NCI-H1417 (cell line): ENCODE data around the gene RBM23.
"Not testable (repeated sequence)": the region's sequence is repeated elsewhere in the genome, so short reads cannot be mapped to it uniquely, and the experiment has no call there.

ENCODE experiments used
- DNase-seq, 3 experiments: peaks; one replicate each; lab custom pipeline; 2025; lab: John Stamatoyannopoulos, UW

Gene RBM23

DNA sequence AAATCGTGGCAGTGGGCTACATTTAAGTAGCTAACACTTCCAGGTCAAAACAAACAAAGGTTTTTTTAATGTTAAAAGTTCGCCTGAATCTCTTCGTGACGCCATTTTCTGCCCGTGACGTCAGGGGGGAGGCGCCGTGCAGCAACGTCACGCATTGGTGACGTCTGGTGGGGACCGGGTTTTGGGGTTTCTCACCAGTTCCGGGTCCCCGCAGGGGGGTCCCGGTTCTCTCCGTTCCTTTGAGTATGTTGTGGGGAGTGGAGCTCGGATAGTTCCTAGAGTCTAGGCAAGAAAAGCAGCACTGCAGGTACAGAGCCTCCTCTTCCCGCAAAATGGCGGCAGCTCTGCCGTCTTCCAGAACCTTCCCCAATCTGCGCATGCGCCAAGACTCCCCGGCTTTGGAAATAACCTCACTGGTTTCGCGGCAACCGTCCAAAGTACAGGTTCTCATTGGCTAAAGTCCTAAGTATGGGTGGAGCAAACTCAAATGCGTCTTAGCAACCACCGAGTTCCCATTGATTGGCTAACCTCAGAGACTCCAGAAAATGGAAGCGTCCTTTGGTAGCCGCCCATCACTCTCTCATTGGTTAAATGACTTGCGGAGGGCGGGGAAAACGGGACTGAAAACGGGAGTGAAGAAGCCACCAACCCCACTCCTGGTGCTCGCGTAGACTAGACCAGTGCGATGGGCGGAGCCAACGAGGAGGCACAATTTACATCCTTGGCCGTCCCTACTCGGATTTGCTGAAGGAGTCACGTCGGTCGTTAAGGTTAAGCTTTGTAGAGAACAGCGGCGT lies at the start of gene RBM23:
RBM23 (minus strand) TSS at position 346 of the 797 bp plus-strand sequence.
- DNase-seq, result peak; percentile 100

DNA sequence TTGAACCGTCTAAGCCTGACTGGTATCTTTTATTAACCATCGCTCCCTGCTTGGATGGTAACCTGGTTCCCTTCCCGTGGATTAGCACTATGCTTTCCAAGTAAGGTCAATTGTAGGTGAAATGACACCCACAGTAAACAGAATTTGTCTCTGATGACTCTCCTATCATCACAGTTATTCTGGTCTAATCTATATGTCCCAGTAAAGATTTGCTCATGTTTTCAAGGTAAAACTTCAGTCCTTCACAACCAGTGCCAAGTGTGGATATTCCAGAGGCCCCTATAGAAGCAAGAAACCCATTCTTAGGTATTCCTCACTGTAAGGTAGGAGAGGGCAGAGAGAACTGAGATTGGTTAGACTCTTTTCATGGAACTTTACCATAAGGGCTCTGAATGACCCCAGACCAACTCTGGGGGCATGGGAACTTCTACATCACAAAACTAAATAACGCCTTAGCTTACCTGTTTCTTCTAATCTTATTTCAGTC lies 47.9 kb upstream of the RBM23 start:
- DNase-seq, result no peak

DNA sequence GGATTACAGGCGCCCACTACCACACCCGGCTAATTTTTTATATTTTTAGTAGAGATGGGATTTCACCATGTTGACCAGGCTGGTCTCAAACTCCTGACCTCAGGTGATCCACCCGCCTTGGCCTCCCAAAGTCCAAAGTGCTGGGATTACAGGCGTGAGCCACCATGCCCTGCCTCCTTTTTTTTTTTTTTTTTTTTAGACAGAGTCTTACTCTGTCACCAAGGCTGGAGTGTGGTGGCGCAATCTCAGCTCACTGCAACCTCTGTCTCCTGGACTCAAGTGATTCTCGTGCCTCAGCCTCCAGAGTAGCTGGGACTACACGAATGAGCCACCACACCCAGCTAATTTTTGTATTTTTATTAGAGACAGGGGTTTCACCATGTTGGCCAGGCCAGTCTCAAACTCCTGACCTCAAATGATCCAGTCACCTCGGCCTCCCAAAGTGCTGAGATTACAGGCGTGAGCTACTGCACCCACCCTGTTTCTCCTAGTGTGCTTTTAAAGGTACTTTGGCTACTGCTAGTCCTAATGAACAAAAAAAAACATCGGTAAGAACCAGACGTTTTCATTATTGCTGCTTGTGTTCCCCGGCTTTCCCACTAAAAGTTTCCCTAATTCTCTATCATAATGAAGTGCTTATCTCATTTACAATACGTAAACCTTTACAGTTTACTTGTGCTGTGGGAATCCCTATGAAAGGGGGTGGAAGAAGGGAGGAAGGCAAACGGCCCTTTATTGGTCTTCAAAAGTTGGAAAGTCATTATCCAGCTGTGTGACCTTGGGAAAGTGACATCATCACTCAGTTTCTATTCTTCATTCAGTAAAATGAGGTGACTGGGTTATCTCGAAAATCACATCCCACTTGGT lies 47.2 kb upstream of the RBM23 start:
- not testable (repeated sequence) for DNase-seq

GRCh38 chr14:22962061-22962676 lies 43.2 kb upstream of the RBM23 start:
- no peak for DNase-seq

DNA sequence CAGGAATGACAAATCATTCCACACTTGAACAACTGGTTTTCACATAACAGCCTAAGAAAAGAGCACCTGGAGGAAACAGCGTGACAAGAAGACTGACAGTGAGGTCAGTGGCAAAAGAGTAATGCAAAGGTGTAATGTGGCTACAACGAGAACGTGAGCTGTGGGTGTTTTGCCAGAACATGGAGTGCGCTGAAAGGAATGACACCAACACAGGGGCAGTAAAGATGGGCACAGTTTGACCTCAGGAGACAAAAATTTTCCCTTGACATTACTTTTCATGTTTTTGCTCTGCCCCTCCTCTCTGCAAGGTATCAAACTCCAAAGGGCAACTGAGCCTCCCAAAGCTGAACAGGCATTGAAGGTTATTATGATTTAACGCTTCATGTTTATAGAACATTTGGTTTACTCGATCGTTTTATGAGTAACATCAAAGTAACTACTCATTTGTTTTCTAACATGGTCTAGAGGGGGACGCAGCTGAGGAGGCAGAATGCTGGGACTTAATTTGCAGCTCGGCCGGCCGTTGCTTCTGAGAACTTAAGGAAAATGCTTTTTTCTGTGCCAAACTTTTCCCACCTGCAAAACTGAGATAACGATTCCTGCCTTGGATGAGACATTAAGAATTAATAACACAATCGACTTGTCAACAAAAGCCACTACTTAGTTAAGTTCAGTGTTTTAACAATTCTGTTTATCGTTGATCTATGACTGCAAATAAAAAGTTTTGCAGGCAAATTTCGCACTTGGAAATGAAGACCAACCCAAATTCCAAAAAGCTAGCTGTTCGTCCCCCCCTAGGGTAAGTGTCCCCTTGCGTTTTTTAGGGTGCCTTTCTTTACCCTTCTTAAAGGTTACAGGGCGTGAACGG lies 37.0 kb upstream of the RBM23 start:
- DNase-seq, result peak in 1 of 3 experiments; percentile 36

GRCh38 chr14:22952418-22952817 lies 33.5 kb upstream of the RBM23 start:
- no peak for DNase-seq

DNA sequence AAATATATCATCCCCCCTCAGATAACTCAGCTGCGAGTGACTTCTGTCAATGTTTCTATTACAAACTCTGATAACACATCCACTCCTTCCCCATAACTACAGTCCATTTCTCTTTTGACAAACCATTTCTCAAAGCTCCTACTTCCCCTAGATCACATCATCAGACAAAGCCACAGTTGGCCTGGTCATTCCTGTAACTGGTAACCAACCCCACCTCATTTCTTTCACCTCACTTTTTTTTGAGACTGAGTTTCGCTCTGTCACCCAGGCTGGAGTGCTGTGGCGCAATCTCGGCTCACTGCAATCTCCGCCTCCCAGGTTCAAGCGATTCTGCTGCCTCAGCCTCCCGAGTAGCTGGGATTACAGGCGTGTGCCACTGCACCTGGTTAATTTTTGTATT lies 32.8 kb upstream of the RBM23 start:
- DNase-seq, result not testable (repeated sequence)

DNA sequence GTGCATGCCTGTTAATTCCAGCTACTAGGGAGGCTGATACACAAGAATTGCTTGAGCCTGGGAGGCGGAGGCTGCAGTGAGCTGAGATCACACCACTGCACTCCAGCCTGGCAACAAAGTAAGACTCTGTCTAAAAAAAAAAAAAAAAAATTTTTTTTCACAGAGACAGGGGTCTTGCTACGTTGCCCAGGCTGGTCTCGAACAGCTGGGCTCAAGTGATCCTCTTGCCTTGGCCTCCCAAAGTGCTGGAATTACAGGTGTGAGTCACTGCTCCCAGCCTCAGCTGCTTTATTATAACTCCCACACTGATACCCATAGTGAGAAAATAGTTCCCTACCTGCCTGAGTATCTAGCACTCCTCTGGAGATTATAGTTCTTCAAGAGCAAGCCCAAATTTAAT lies 26.7 kb upstream of the RBM23 start:
- no peak for DNase-seq

GRCh38 chr14:22939684-22940083 lies 20.7 kb upstream of the RBM23 start:
- DNase-seq, result no peak

DNA sequence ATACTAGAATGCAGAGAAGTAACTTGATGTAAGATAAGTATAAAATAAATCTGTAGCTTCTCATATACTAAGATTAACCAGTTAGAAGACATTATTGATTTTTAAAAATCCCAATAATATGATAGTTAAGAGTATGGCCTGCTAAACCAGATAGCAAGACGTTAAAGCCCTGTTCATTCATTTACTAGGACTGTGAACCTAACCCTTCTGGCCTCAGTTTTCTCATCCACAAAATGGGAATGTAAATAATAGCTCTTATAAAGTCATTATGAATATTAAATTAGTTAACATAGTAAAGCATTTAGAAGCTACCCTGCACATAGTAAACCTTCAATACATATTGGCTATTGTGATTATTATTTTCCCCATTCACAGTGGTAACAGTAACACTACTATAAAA lies 16.2 kb upstream of the RBM23 start:
- DNase-seq, result no peak

DNA sequence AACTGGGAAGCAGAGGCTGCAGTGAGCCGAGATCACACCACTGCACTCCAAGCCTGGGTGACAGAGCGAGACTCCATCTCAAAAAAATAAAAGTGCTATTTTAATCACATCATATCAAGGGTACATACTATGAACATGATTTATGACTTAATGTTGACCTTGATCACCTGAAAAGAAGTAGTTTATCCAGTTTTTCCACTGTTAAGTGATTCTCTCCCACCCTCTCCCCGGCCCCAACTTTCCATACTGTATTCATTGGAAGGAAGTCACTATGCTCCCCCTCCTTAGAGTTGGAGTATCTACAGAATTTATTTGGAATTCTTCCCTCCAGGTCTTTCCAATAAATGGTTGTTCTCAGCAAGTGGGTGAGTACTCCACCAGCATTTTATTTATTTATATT lies 13.2 kb upstream of the RBM23 start:
- peak in 1 of 3 experiments; percentile 36 for DNase-seq

- peak in 2 of 3 experiments; percentile 50 to 84 for DNase-seq
Measured at GRCh38 chr14:22929961-22930364, 11.0 kb upstream of the RBM23 start.

DNA sequence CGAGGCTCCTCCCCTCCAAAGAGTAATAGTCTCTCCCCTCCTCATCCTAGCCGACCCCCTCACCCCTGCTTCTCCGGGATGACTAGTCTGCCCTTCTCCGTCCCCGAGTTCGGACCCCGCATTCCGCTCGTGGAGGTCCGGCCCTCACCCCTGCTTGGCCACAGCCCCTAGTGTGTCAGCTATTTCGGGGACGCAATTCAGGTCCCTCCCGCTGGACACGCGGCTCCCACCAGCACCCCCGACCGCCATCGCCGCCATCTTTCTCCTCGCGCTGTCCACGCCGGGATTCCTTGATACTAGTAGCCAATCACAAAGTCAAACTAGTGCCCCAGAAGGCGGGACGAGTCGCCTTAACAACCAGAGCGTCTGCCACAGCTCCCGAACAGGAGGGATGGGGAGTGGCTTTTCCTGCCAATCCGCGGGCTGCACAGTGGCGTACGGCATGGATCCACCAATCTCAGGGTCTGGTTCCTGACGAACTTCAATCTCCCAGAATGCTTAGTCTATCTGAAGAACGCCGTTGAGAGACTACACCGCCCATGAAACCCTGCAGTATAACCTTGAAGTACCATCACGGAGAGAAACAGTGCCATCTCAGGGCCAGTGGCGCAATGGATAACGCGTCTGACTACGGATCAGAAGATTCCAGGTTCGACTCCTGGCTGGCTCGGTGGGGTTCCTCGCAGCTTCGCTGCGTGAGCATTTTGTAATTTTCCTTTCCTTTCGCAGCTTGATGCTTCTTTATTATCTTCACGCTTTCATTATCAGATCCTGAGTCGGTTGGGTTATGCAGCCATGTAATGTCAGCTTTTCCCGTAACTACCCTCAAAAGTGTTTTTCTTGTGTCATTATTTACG lies 10.4 kb upstream of the RBM23 start, which contains the start of gene PRMT5:
PRMT5 (minus strand) TSS at position 273 of the 857 bp plus-strand sequence; CDS start at position 258, 15 bp downstream.
- DNase-seq, result peak; percentile 99 to 100 (median 99)

GRCh38 chr14:22928237-22929103 lies 9.5 kb upstream of the RBM23 start:
- DNase-seq, result no peak

GRCh38 chr14:22926316-22926715 lies 7.4 kb upstream of the RBM23 start:
- DNase-seq, result no peak

GRCh38 chr14:22925513-22925912 lies 6.6 kb upstream of the RBM23 start:
- no peak for DNase-seq

- DNase-seq, result no peak
Measured at GRCh38 chr14:22923746-22924145, 4.8 kb upstream of the RBM23 start.

DNA sequence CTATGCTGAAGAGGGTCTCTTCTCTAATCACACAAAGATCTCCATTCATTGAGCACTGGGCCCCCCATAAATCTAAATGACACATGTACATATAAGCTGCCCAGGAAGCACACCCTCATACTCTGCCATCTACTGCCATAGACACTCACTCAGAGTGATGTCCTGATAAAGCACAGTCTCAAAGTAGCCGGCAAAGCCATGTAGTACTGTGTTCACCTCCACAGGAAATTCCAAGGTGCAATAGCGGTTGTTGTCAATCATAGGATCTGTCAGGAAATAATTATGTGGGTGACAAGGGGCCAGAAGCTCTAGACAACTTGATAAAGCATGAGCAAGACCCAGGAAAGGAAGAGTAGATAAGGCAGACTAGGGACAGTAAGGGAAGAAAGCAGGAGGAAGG lies 3.3 kb upstream of the RBM23 start:
- no peak for DNase-seq

DNA sequence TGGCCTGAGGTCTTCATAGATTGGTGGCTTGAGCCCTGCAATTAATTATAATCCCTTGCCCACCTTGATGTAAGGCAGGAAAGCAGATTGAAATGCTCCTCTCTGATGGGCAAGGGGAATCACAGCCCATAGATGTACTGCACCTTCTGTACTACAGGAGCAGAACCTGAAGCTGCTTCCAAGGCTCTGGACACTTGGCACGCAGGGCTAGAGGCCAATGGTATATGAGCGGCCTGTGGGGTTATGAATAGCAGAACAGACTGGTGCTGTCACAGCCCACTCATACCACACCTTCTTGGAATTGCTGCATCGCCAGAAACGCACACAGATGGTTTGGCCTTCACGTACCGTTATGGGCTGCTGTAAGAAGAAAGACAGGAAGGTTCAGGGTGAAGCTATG lies 1.7 kb upstream of the RBM23 start:
- no peak for DNase-seq

DNA sequence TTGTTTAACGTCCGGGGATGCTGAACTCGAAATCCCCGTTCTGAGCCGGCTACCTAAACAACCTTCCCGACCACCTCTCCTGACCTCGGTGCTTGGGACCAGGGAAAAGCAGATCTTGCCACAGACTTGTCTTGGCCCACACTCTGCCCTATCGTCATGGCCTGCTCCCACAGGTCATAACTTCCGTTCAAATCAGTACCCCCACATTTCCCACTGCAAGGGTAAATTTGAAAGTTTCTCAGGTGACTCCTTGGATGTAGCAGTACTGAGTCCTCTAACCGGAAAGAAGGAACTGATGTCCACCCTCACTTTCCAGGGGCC lies 612 bp upstream of the RBM23 start:
- no peak for DNase-seq
